Measurements from ENCODE around the gene SNRPB2.

DNA sequence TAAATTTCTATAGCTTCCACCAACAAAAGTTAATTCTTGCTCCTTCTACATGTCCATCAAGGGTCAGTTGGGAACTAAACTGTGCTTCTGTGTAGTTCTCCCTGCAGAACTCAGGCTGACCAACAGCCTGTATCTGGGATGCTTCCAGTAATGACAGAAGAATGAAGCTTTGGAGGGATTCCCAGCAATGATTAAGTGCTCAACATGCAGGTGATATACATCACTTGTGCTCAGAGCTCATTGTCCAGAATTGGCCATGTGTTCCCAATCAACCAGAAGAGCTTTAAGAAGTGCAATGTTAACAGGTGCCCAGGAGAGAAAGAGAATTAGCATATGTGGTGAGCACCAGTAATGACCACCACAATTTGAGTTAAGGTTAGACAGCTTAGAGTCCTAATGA, 37.4 kb upstream of the SNRPB2 start:
- TF ChIP-seq, protein P1, sequence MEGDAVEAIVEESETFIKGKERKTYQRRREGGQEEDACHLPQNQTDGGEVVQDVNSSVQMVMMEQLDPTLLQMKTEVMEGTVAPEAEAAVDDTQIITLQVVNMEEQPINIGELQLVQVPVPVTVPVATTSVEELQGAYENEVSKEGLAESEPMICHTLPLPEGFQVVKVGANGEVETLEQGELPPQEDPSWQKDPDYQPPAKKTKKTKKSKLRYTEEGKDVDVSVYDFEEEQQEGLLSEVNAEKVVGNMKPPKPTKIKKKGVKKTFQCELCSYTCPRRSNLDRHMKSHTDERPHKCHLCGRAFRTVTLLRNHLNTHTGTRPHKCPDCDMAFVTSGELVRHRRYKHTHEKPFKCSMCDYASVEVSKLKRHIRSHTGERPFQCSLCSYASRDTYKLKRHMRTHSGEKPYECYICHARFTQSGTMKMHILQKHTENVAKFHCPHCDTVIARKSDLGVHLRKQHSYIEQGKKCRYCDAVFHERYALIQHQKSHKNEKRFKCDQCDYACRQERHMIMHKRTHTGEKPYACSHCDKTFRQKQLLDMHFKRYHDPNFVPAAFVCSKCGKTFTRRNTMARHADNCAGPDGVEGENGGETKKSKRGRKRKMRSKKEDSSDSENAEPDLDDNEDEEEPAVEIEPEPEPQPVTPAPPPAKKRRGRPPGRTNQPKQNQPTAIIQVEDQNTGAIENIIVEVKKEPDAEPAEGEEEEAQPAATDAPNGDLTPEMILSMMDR (IDR thresholded peaks at IDR 0.05; ENCODE audit: extremely low read depth in 1 of 2, insufficient read depth in 1 of 2, low read depth in 1 of 2, low read length in 2 of 2) = no peak
- TF ChIP-seq MYC (IDR thresholded peaks at IDR 0.05; ENCODE audit: low read depth, low read length) (no peak), EZH2 (IDR thresholded peaks at IDR 0.05; ENCODE audit: borderline replicate concordance, low read depth, low read length, severe bottlenecking) (no peak), POLR2AphosphoS5 (IDR thresholded peaks at IDR 0.05; ENCODE audit: insufficient read depth, low read depth, low read length) (no peak), GATA2 (IDR thresholded peaks at IDR 0.05; ENCODE audit: insufficient read depth, insufficient read length, low read depth, low read length) (no peak), POLR2A (IDR thresholded peaks at IDR 0.05; ENCODE audit: low read depth, low read length) (no peak)
